ENCODE data around the gene ABCA3. TPM values are rescaled to one million over a fixed set of nuclear protein-coding genes. Genes with fewer than 3 reads are reported as not detected.

Gene ABCA3
- total and polyA plus RNA-seq, 2 of the 8 experiments (the other 6 are each of a cell fraction or from before 2014, with no cell fraction given), result 5.7 to 7.9 TPM

GRCh38 chr16:2237102-2237482 is 103.4 kb downstream of the ABCA3 start:
- TF ChIP-seq SIX5 (IDR thresholded peaks at IDR 0.05; ENCODE audit: low read depth, low read length) (no peak), KDM4A (IDR thresholded peaks at IDR 0.05; ENCODE audit: low read depth, low read length, severe bottlenecking) (peak; percentile 24), BCL11A (IDR thresholded peaks at IDR 0.05; ENCODE audit: low read depth in 2 of 2, low read length in 2 of 2) (no peak), CBX8 (IDR thresholded peaks at IDR 0.05; ENCODE audit: borderline replicate concordance, low read depth, low read length) (no peak)
- no peak overlapping the region for H3K9ac ChIP-seq (replicated peaks in 1 of 4; ENCODE audit: extremely low read depth in 1 of 4, low read depth in 3 of 4, low read length in 3 of 4)
- POLR2A ChIA-PET (ENCODE audit: partially characterized antibody), result interaction anchor here (0.5 to 8.6 kb wide), 20 partner anchors 8 to 267 kb away, joined by 3 to 181 read pairs (median 5); partner anchors contain the start of genes BRICD5, E4F1, ECI1 and PGP
- peak overlapping the region; percentile 68; the same call in 1 of the 2 replicates for H4K8ac ChIP-seq (ENCODE audit: extremely low read depth, insufficient read depth, low read length)
- no peak overlapping the region for H4K91ac ChIP-seq (replicated peaks; ENCODE audit: insufficient read length, low read length)
- no peak overlapping the region for H3K14ac ChIP-seq (ENCODE audit: insufficient read length)
- H2BK5ac ChIP-seq (ENCODE audit: low read depth, low read length), result no peak overlapping the region
- no peak overlapping the region for H2AFZ ChIP-seq (ENCODE audit: low read length)
- H3K79me2 ChIP-seq (ENCODE audit: control insufficient read depth in 1 of 2, insufficient read depth in 2 of 2, low read length in 2 of 2), result no peaks in the 10 kb centered on the region
- H3K4me3 ChIP-seq (ENCODE audit: extremely low read depth in 1 of 4, insufficient read depth in 2 of 4, low read depth in 3 of 4, low read length in 4 of 4), result peak overlapping the region; percentile 19 to 63 (median 37); a peak in 7 of 8 replicates
- H3K79me1 ChIP-seq (ENCODE audit: low read depth, low read length), result no peaks in the 10 kb centered on the region
- peaks cover 0 to 12% of the 10 kb centered on the region in 2 experiments for H4K20me1 ChIP-seq (replicated peaks in 1 of 2; ENCODE audit: control insufficient read depth in 1 of 2, insufficient read depth in 2 of 2, low read length in 2 of 2)
- H2BK15ac ChIP-seq (ENCODE audit: low read length), result no peak overlapping the region
- H3K4me2 ChIP-seq (ENCODE audit: insufficient read depth in 1 of 2, low read depth in 2 of 2, low read length in 2 of 2), result peak overlapping the region; percentile 78 to 82
- peaks cover 4 to 20% (median 16%) of the 10 kb centered on the region in 4 experiments; a peak in 6 of 7 replicates for H3K27me3 ChIP-seq (replicated peaks in 1 of 4; ENCODE audit: control insufficient read depth in 3 of 4, extremely low read depth in 1 of 4, insufficient read depth in 3 of 4, low read length in 3 of 4)
- WGBS, 2 experiments (ENCODE audit: extremely low coverage in 1 of 2, insufficient coverage in 1 of 2, insufficient read length in 1 of 2, insufficient replicate concordance in 2 of 2, low coverage in 1 of 2, low lambda C conversion rate in 2 of 2, missing lambda C conversion rate in 1 of 2), result 7% methylated on average over 20 of the region's 40 CpGs; no CpG with 5 or more reads in 1 of the 2 experiments
- H2BK20ac ChIP-seq (ENCODE audit: low read length), result no peak overlapping the region
- CTCF ChIA-PET (ENCODE audit: partially characterized antibody), result interaction anchor here (1.5 kb wide), 1 partner anchor 11 kb away, joined by 5 read pairs; no protein-coding TSS in a partner anchor
- H3K18ac ChIP-seq (ENCODE audit: extremely low read depth, low read length), result no peak overlapping the region
- no peak overlapping the region for H2BK12ac ChIP-seq (ENCODE audit: low read depth, low read length)
- H4K5ac ChIP-seq (ENCODE audit: insufficient read length, low read depth, low read length), result no peak overlapping the region
- H3K56ac ChIP-seq (replicated peaks; ENCODE audit: insufficient read length, low read depth, low read length), result no peak overlapping the region
- H3K4me1 ChIP-seq (replicated peaks in 1 of 4; ENCODE audit: control insufficient read depth in 3 of 4, insufficient read depth in 4 of 4, low read length in 3 of 4), result peaks cover 0 to 19% (median 10%) of the 10 kb centered on the region in 4 experiments; a peak in 5 of 7 replicates
- H2BK120ac ChIP-seq (replicated peaks; ENCODE audit: low read depth, low read length), result no peak overlapping the region
- peaks cover 16% of the 10 kb centered on the region; the same call in 1 of the 2 replicates for H3K23me2 ChIP-seq (ENCODE audit: low read depth, low read length)
- no peak overlapping the region for H3K27ac ChIP-seq (ENCODE audit: low read depth, low read length)
- H3K9me3 ChIP-seq (ENCODE audit: insufficient read depth in 2 of 2, low read depth in 1 of 2, low read length in 1 of 2), result no peaks in the 10 kb centered on the region
- H3K23ac ChIP-seq (ENCODE audit: insufficient read length), result no peak overlapping the region
- DNase-seq (ENCODE audit: low read depth in 1 of 2, low spot score in 2 of 2) (peak in 1 of 2 experiments; percentile 64), FAIRE-seq (no peak)
- peaks cover 2 to 33% (median 5%) of the 10 kb centered on the region in 4 experiments; a peak in 4 of 8 replicates for H3K36me3 ChIP-seq (ENCODE audit: control insufficient read depth in 2 of 4, insufficient read depth in 4 of 4, low read length in 3 of 4)
- no peak overlapping the region for H2AK5ac ChIP-seq (ENCODE audit: low read depth, low read length)
- no peak overlapping the region for H3K4ac ChIP-seq (replicated peaks; ENCODE audit: insufficient read length, low read depth, low read length)

Data from H1 (cell line).